ENCODE measurements around the gene ADAMTS20. TPM values are rescaled to one million over a fixed set of nuclear protein-coding genes. Genes with fewer than 3 reads are reported as not detected.

ADAMTS20 gene
- total RNA-seq, 1 experiment from 2014 or later = 2.7 TPM

GRCh38 chr12:43551279-43551970 is 578 bp downstream of the ADAMTS20 start:
- Histone ChIP-seq H3K56ac (ENCODE audit: insufficient read length, low read depth, low read length) (no peak overlapping the region), H2BK5ac (ENCODE audit: insufficient read length, low read length) (no peak overlapping the region), H2BK120ac (ENCODE audit: low read depth, low read length, poor library complexity, severe bottlenecking) (no peak overlapping the region), H3K9ac (ENCODE audit: extremely low read depth, insufficient read length, low read length) (peak overlapping the region; percentile 45), H4K20me1 (ENCODE audit: control insufficient read depth, insufficient read depth, insufficient read length) (no peaks in the 10 kb centered on the region), H2BK20ac (ENCODE audit: low read depth, low read length, poor library complexity, severe bottlenecking) (no peak overlapping the region), H2AFZ (ENCODE audit: low read length) (no peak overlapping the region), H3K23me2 (ENCODE audit: insufficient read length, low read depth, low read length, poor library complexity, severe bottlenecking) (peaks cover 12% of the 10 kb centered on the region), H3K23ac (ENCODE audit: insufficient read length, low read depth, low read length) (no peak overlapping the region), H3T11ph (ENCODE audit: low read length) (no peak overlapping the region), H3K14ac (ENCODE audit: insufficient read depth, low read length) (peak overlapping the region; percentile 1; the same call in 1 of the 2 replicates), H4K8ac (replicated peaks; ENCODE audit: insufficient read length, low read depth, low read length) (no peak overlapping the region), H2BK12ac (ENCODE audit: insufficient read length, low read depth, low read length) (no peak overlapping the region), H4K91ac (ENCODE audit: insufficient read length, low read depth, low read length) (no peak overlapping the region), H3K9me3 (ENCODE audit: control insufficient read depth, low read depth, low read length) (no peaks in the 10 kb centered on the region), H3K79me1 (ENCODE audit: insufficient read depth, low read depth, low read length, poor library complexity, severe bottlenecking) (no peaks in the 10 kb centered on the region), H4K5ac (ENCODE audit: insufficient read length, low read depth, low read length) (no peak overlapping the region), H3K27ac (ENCODE audit: insufficient read length, low read depth, low read length) (no peak overlapping the region), H3K4ac (ENCODE audit: low read depth, low read length) (no peak overlapping the region), H3K4me1 (ENCODE audit: insufficient read depth, low read length) (no peaks in the 10 kb centered on the region; the same call in 1 of the 2 replicates), H3K18ac (ENCODE audit: insufficient read length, low read depth, low read length) (no peak overlapping the region), H2BK15ac (ENCODE audit: low read depth, low read length) (no peak overlapping the region), H3K27me3 (ENCODE audit: insufficient read depth, low read length) (no peaks in the 10 kb centered on the region; the same call in 1 of the 2 replicates), H3K79me2 (ENCODE audit: insufficient read depth, low read length) (peaks cover 1% of the 10 kb centered on the region; the same call in 1 of the 2 replicates), H3K4me2 (ENCODE audit: insufficient read depth, insufficient read length, low read length) (peak overlapping the region; percentile 82), H2AK5ac (ENCODE audit: insufficient read length, low read length) (no peak overlapping the region)
- peak overlapping the region; percentile 87 to 96 for H3K4me3 Mint-ChIP-seq
- H3K36me3 Mint-ChIP-seq (ENCODE audit: insufficient read depth in 1 of 3, low read depth in 3 of 3) = peaks cover 0 to 14% (median 11%) of the 10 kb centered on the region in 3 experiments; a peak in 5 of 7 replicates
- H3K27ac Mint-ChIP-seq = peak overlapping the region in 1 of 3 experiments; percentile 44; a peak in 1 of 7 replicates
- H3K9me3 Mint-ChIP-seq = peaks cover 8 to 10% of the 10 kb centered on the region in 2 experiments
- no CpG with 5 or more reads among the region's 48 CpGs for WGBS (ENCODE audit: extremely low coverage, insufficient read length, low lambda C conversion rate)
- TF ChIP-seq CTCF (conservative IDR thresholded peaks at IDR 0.05) = no peak
- peaks cover 11 to 14% of the 10 kb centered on the region in 2 experiments for H3K4me1 Mint-ChIP-seq
- peaks cover 42% of the 10 kb centered on the region for H3K27me3 Mint-ChIP-seq (ENCODE audit: low read depth)
- DNase-seq = peak; percentile 57
